Endodermal cell (in vitro differentiated cells): ENCODE measurements around the gene ARL3. TPM values are rescaled to one million over a fixed set of nuclear protein-coding genes. Genes with fewer than 3 reads are reported as not detected.
"Not testable (repeated sequence)": the region's sequence is repeated elsewhere in the genome, so short reads cannot be mapped to it uniquely, and the experiment has no call there.

Experiments
- DNase-seq: peaks from one replicate; pipeline ENCODE4 v3.0.0-alpha.2; 2017
- H3K27ac ChIP-seq: 2 replicates; pipeline ENCODE4 v1.5.1; 2013; ENCODE audit warnings: mild to moderate bottlenecking, low read depth, low read length, moderate library complexity
- H3K27me3 ChIP-seq: 2 replicates; pipeline ENCODE4 v1.6.1; 2013; ENCODE audit warnings: mild to moderate bottlenecking, low read length, moderate library complexity; ENCODE audit not compliant: insufficient read depth, control insufficient read depth, poor library complexity, severe bottlenecking
- H3K36me3 ChIP-seq: 2 replicates; pipeline ENCODE4 v1.7.0; 2013; ENCODE audit warnings: mild to moderate bottlenecking, low read length, moderate library complexity; ENCODE audit not compliant: control insufficient read depth, insufficient read depth
- H3K4me1 ChIP-seq: one replicate; pipeline ENCODE4 v1.7.0; 2013; ENCODE audit warnings: low read length; ENCODE audit not compliant: control insufficient read depth, insufficient read depth
- H3K4me3 ChIP-seq: 2 replicates; pipeline ENCODE4 v1.5.1; 2013; ENCODE audit warnings: mild to moderate bottlenecking, low read length, moderate library complexity
- H3K9ac ChIP-seq: 2 replicates; pipeline ENCODE4 v1.6.1; 2013; ENCODE audit warnings: mild to moderate bottlenecking, low read length, moderate library complexity; ENCODE audit not compliant: poor library complexity, severe bottlenecking; ENCODE audit errors: extremely low read depth
- H3K9me3 ChIP-seq: 2 replicates; pipeline ENCODE4 v1.6.1; 2013; ENCODE audit warnings: mild to moderate bottlenecking, low read length, moderate library complexity; ENCODE audit not compliant: control insufficient read depth
- H3K27ac Mint-ChIP-seq: 2 replicates; pipeline ENCODE4 v1.8.0; 2020; ENCODE audit warnings: mixed read lengths
- H3K27me3 Mint-ChIP-seq: 2 replicates; pipeline ENCODE4 v1.8.0; 2021; ENCODE audit warnings: mild to moderate bottlenecking, mixed read lengths; ENCODE audit not compliant: insufficient read depth
- H3K36me3 Mint-ChIP-seq: 2 replicates; pipeline ENCODE4 v1.8.0; 2020; ENCODE audit warnings: low read depth, mixed read lengths
- H3K4me1 Mint-ChIP-seq: 2 replicates; pipeline ENCODE4 v1.8.0; 2020; ENCODE audit warnings: mixed read lengths
- H3K4me3 Mint-ChIP-seq: 2 replicates; pipeline ENCODE4 v1.8.0; 2020; ENCODE audit warnings: mild to moderate bottlenecking, moderate library complexity, mixed read lengths
- H3K9me3 Mint-ChIP-seq: 2 replicates; pipeline ENCODE4 v1.8.0; 2020; ENCODE audit warnings: mild to moderate bottlenecking, mixed read lengths
- CTCF ChIP-seq: fragments of 200-600 bp; sonication (generic); conservative IDR thresholded peaks from 2 replicates; pipeline ENCODE4 v1.5.0; 2021; ENCODE audit warnings: antibody characterized with exemption, mild to moderate bottlenecking
- WGBS, 2 experiments: methylation state at CpG; one replicate each; pipeline versions ENCODE4 v1.1.5 to v1.1.7; 2013; ENCODE audit warnings: missing lambda C conversion rate in 2 of 2, mixed read lengths in 1 of 2; ENCODE audit not compliant: insufficient coverage in 1 of 2, insufficient read length in 1 of 2; 5-methylcytosine and 5-hydroxymethylcytosine counted together
- total RNA-seq, 2 donors: library from RNA; stranded (reverse); fragmentation: NEBNext Ultra II Directional in 1 of 2; extraction: Animal tissue kit (Norgen Biotek cat#: 25700) in 1 of 2; gene quantifications; 2 replicates in 1 of 2; 3 replicates in 1 of 2; pipeline ENCODE4 v1.2.1, GENCODE V29; 2021

ARL3 gene
- total RNA-seq, 2 donors from 2014 or later = 20.3 to 25.6 TPM

- Mint-ChIP-seq H3K27me3 (peaks cover 7% of the 10 kb centered on the region), H3K4me3 (peak overlapping the region; percentile 85), H3K9me3 (no peaks in the 10 kb centered on the region), H3K27ac (peak overlapping the region; percentile 83), H3K36me3 (peaks cover 4% of the 10 kb centered on the region), H3K4me1 (peaks cover 14% of the 10 kb centered on the region)
- Histone ChIP-seq H3K9ac (peak overlapping the region; percentile 61), H3K27ac (no peak overlapping the region), H3K4me3 (peak overlapping the region; percentile 99), H3K27me3 (no peaks in the 10 kb centered on the region), H3K36me3 (no peaks in the 10 kb centered on the region), H3K4me1 (no peaks in the 10 kb centered on the region), H3K9me3 (no peaks in the 10 kb centered on the region)
- 21 to 37% methylated on average over 6 to 9 of the region's 9 CpGs for WGBS, 2 experiments
- no peak for TF ChIP-seq CTCF
- DNase-seq = peak; percentile 61
Observed at GRCh38 chr10:102744374-102745051, 30.3 kb upstream of the ARL3 start.

GRCh38 chr10:102743588-102744373 lies 29.6 kb upstream of the ARL3 start, which contains the start of gene WBP1L:
TSS of gene WBP1L (plus strand) at chr10:102743948. CDS start at chr10:102744054, 106 bp downstream.
- Histone ChIP-seq H3K9ac (peak within 1 kb of the TSS; percentile 61), H3K4me1 (no peaks in the 10 kb centered on the region), H3K4me3 (peak within 1 kb of the TSS; percentile 99), H3K36me3 (peaks cover 3% of the 10 kb centered on the region), H3K9me3 (no peaks in the 10 kb centered on the region), H3K27ac (no peak within 1 kb of the TSS), H3K27me3 (no peaks in the 10 kb centered on the region)
- Mint-ChIP-seq H3K4me1 (peaks cover 14% of the 10 kb centered on the region), H3K27ac (peak within 1 kb of the TSS; percentile 83), H3K36me3 (peaks cover 6% of the 10 kb centered on the region), H3K27me3 (peaks cover 7% of the 10 kb centered on the region), H3K4me3 (peak within 1 kb of the TSS; percentile 85), H3K9me3 (no peaks in the 10 kb centered on the region)
- peak; percentile 15 for TF ChIP-seq CTCF
- 0 to 1% methylated on average over 17 to 37 of the region's 37 CpGs for WGBS, 2 experiments
- DNase-seq = peak; percentile 98

- peaks cover 2% of the 10 kb centered on the region for H3K36me3 Mint-ChIP-seq
- H3K4me3 Mint-ChIP-seq = peak overlapping the region; percentile 85
- peaks cover 8% of the 10 kb centered on the region for H3K36me3 ChIP-seq
- H3K4me1 Mint-ChIP-seq = peaks cover 14% of the 10 kb centered on the region
- no peaks in the 10 kb centered on the region for H3K9me3 Mint-ChIP-seq
- peak overlapping the region; percentile 83 for H3K27ac Mint-ChIP-seq
- no peaks in the 10 kb centered on the region for H3K27me3 ChIP-seq
- H3K27me3 Mint-ChIP-seq = peaks cover 7% of the 10 kb centered on the region
- H3K9me3 ChIP-seq = no peaks in the 10 kb centered on the region
- TF ChIP-seq CTCF = no peak
- peak overlapping the region; percentile 53 for H3K4me3 ChIP-seq
- H3K9ac ChIP-seq = no peak overlapping the region
- no peaks in the 10 kb centered on the region for H3K4me1 ChIP-seq
- no peak overlapping the region for H3K27ac ChIP-seq
- peak; percentile 47 for DNase-seq
- 52 to 59% methylated on average over 6 to 7 of the region's 7 CpGs for WGBS, 2 experiments
Observed at GRCh38 chr10:102743078-102743587, 28.9 kb upstream of the ARL3 start.

- H3K4me1 Mint-ChIP-seq = peaks cover 14% of the 10 kb centered on the region
Observed at GRCh38 chr10:102742313-102742712, 28.1 kb upstream of the ARL3 start.

More at GRCh38 chr10:102742313-102742712, 28.1 kb upstream of the ARL3 start:
- peaks cover 12% of the 10 kb centered on the region for H3K36me3 ChIP-seq
- not testable (repeated sequence) for H3K9me3 ChIP-seq, H3K9ac ChIP-seq, H3K9me3 Mint-ChIP-seq, H3K27me3 ChIP-seq, H3K4me3 Mint-ChIP-seq, H3K27ac ChIP-seq, DNase-seq, H3K4me1 ChIP-seq, H3K4me3 ChIP-seq, H3K27ac Mint-ChIP-seq, H3K36me3 Mint-ChIP-seq, H3K27me3 Mint-ChIP-seq
- 90 to 92% methylated on average over 4 to 5 of the region's 5 CpGs for WGBS, 2 experiments
